H9 (cell line): Measurements from ENCODE around the gene TM2D1. TPM values are rescaled to one million over a fixed set of nuclear protein-coding genes. Genes with fewer than 3 reads are reported as not detected.

Experiments
- DNase-seq: peaks from one replicate; pipeline ENCODE4 v3.0.0-alpha.2; 2017
- H2AFZ ChIP-seq: one replicate; pipeline ENCODE4 v1.6.1; 2013; ENCODE audit warnings: mild to moderate bottlenecking, low read length, control low read depth, moderate library complexity
- H2AK5ac ChIP-seq: 2 replicates; pipeline ENCODE4 v1.6.1; 2013; ENCODE audit warnings: low read length, control low read depth, mixed read lengths; ENCODE audit not compliant: insufficient read length
- H2BK120ac ChIP-seq: one replicate; pipeline ENCODE4 v1.6.1; 2013; ENCODE audit warnings: low read depth, mild to moderate bottlenecking, low read length, control low read depth, inconsistent platforms; ENCODE audit not compliant: poor library complexity, severe bottlenecking
- H2BK12ac ChIP-seq: 2 replicates; pipeline ENCODE4 v1.6.1; 2013; ENCODE audit warnings: low read length, control low read depth, mixed read lengths, low read depth; ENCODE audit not compliant: insufficient read length
- H2BK15ac ChIP-seq: 2 replicates; pipeline ENCODE4 v1.6.1; 2013; ENCODE audit warnings: low read depth, low read length, control low read depth
- H2BK20ac ChIP-seq: one replicate; pipeline ENCODE4 v1.6.1; 2013; ENCODE audit warnings: low read depth, mild to moderate bottlenecking, low read length, control low read depth, inconsistent platforms; ENCODE audit not compliant: poor library complexity, severe bottlenecking
- H2BK5ac ChIP-seq: 2 replicates; pipeline ENCODE4 v1.6.1; 2013; ENCODE audit warnings: low read length, control low read depth, mixed read lengths; ENCODE audit not compliant: insufficient read length
- H3K14ac ChIP-seq: 2 replicates; pipeline ENCODE4 v1.6.1; 2013; ENCODE audit warnings: low read length, control low read depth; ENCODE audit not compliant: insufficient read depth
- H3K18ac ChIP-seq: 2 replicates; pipeline ENCODE4 v1.6.1; 2013; ENCODE audit warnings: low read depth, mild to moderate bottlenecking, mixed read lengths, low read length, control low read depth; ENCODE audit not compliant: insufficient read length
- H3K23ac ChIP-seq: 2 replicates; pipeline ENCODE4 v1.6.1; 2013; ENCODE audit warnings: low read length, control low read depth, mixed read lengths, low read depth; ENCODE audit not compliant: insufficient read length
- H3K23me2 ChIP-seq: 2 replicates; pipeline ENCODE4 v1.6.1; 2013; ENCODE audit warnings: low read depth, mild to moderate bottlenecking, mixed read lengths, low read length, control low read depth; ENCODE audit not compliant: insufficient read length, poor library complexity, severe bottlenecking
- H3K27ac ChIP-seq: 2 replicates; pipeline ENCODE4 v1.5.1; 2013; ENCODE audit warnings: low read length, control low read depth, mixed read lengths, low read depth; ENCODE audit not compliant: insufficient read length
- H3K27me3 ChIP-seq: 2 replicates; pipeline ENCODE4 v1.6.1; 2013; ENCODE audit warnings: low read length, control low read depth, inconsistent platforms; ENCODE audit not compliant: insufficient read depth
- H3K4ac ChIP-seq: 2 replicates; pipeline ENCODE4 v1.6.1; 2013; ENCODE audit warnings: low read depth, mild to moderate bottlenecking, control low read depth, inconsistent platforms, low read length, moderate library complexity
- H3K4me1 ChIP-seq: 2 replicates; pipeline ENCODE4 v1.6.1; 2013; ENCODE audit warnings: low read length, control low read depth, inconsistent platforms; ENCODE audit not compliant: insufficient read depth
- H3K4me2 ChIP-seq: 2 replicates; pipeline ENCODE4 v1.6.1; 2013; ENCODE audit warnings: low read length, control low read depth, mixed read lengths; ENCODE audit not compliant: insufficient read length, insufficient read depth
- H3K56ac ChIP-seq: 2 replicates; pipeline ENCODE4 v1.6.1; 2013; ENCODE audit warnings: low read depth, mild to moderate bottlenecking, mixed read lengths, low read length, control low read depth; ENCODE audit not compliant: insufficient read length
- H3K79me1 ChIP-seq: 2 replicates; pipeline ENCODE4 v1.6.1; 2013; ENCODE audit warnings: low read depth, mild to moderate bottlenecking, moderate library complexity, low read length, control low read depth, inconsistent platforms; ENCODE audit not compliant: insufficient read depth, poor library complexity, severe bottlenecking
- H3K79me2 ChIP-seq: 2 replicates; pipeline ENCODE4 v1.6.1; 2013; ENCODE audit warnings: low read length, control low read depth, inconsistent platforms; ENCODE audit not compliant: insufficient read depth
- H3K9ac ChIP-seq: 2 replicates; pipeline ENCODE4 v1.6.1; 2013; ENCODE audit warnings: low read length, control low read depth, mixed read lengths; ENCODE audit not compliant: insufficient read length; ENCODE audit errors: extremely low read depth
- H3K9me3 ChIP-seq: one replicate; pipeline ENCODE4 v1.6.1; 2013; ENCODE audit warnings: low read depth, low read length, inconsistent platforms; ENCODE audit not compliant: control insufficient read depth
- H3T11ph ChIP-seq: one replicate; pipeline ENCODE4 v1.6.1; 2013; ENCODE audit warnings: mild to moderate bottlenecking, low read length, control low read depth, inconsistent platforms
- H4K20me1 ChIP-seq: one replicate; pipeline ENCODE4 v1.6.1; 2013; ENCODE audit not compliant: control insufficient read depth, insufficient read length, insufficient read depth
- H4K5ac ChIP-seq: 2 replicates; pipeline ENCODE4 v1.6.1; 2013; ENCODE audit warnings: low read depth, mild to moderate bottlenecking, mixed read lengths, low read length, control low read depth; ENCODE audit not compliant: insufficient read length
- H4K8ac ChIP-seq: replicated peaks from 2 replicates; pipeline ENCODE4 v1.6.1; 2013; ENCODE audit warnings: low read length, control low read depth, mixed read lengths, low read depth; ENCODE audit not compliant: insufficient read length
- H4K91ac ChIP-seq: 2 replicates; pipeline ENCODE4 v1.6.1; 2013; ENCODE audit warnings: low read depth, mild to moderate bottlenecking, moderate library complexity, mixed read lengths, low read length, control low read depth; ENCODE audit not compliant: insufficient read length
- H3K27ac Mint-ChIP-seq, 3 experiments: 2 replicates in 2 of 3; 3 replicates in 1 of 3; pipeline ENCODE4 v1.8.0; 2020 to 2021; ENCODE audit warnings: mixed read lengths in 3 of 3, mild to moderate bottlenecking in 1 of 3, moderate library complexity in 1 of 3
- H3K27me3 Mint-ChIP-seq: 2 replicates; pipeline ENCODE4 v1.8.0; 2021; ENCODE audit warnings: low read depth, mild to moderate bottlenecking, moderate library complexity, mixed read lengths
- H3K36me3 Mint-ChIP-seq, 3 experiments: 2 replicates in 2 of 3; 3 replicates in 1 of 3; pipeline ENCODE4 v1.8.0; 2020 to 2021; ENCODE audit warnings: low read depth in 3 of 3, mixed read lengths in 3 of 3; ENCODE audit not compliant: insufficient read depth in 1 of 3
- H3K4me1 Mint-ChIP-seq, 2 experiments: 2 replicates each; pipeline ENCODE4 v1.8.0; 2020; ENCODE audit warnings: mixed read lengths in 2 of 2
- H3K4me3 Mint-ChIP-seq, 2 experiments: 2 replicates in 1 of 2; 3 replicates in 1 of 2; pipeline ENCODE4 v1.8.0; 2020 to 2021; ENCODE audit warnings: mild to moderate bottlenecking in 2 of 2, mixed read lengths in 2 of 2, moderate library complexity in 1 of 2
- H3K9me3 Mint-ChIP-seq, 2 experiments: 2 replicates in 1 of 2; 3 replicates in 1 of 2; pipeline ENCODE4 v1.8.0; 2020; ENCODE audit warnings: mild to moderate bottlenecking in 2 of 2, mixed read lengths in 2 of 2, moderate library complexity in 1 of 2
- WGBS: extraction: QIAGEN DNeasy Blood & Tissue Kit; methylation state at CpG from one replicate; pipeline ENCODE4 v1.1.7; 2013; ENCODE audit warnings: missing lambda C conversion rate, low lambda C conversion rate, mixed read lengths; ENCODE audit not compliant: insufficient read length; ENCODE audit errors: extremely low coverage; 5-methylcytosine and 5-hydroxymethylcytosine counted together
- total RNA-seq: library from RNA; stranded (reverse); gene quantifications from 2 replicates; pipeline ENCODE4 v1.2.1, GENCODE V29; 2021
- TF ChIP-seq, protein P1 (sequence below): fragments of 200-600 bp; sonication (generic); conservative IDR thresholded peaks from 3 replicates; pipeline ENCODE4 v1.8.0; 2021; ENCODE audit warnings: antibody characterized with exemption, mild to moderate bottlenecking

TM2D1 gene
- total RNA-seq, 1 experiment from 2014 or later: 20.3 TPM

DNA sequence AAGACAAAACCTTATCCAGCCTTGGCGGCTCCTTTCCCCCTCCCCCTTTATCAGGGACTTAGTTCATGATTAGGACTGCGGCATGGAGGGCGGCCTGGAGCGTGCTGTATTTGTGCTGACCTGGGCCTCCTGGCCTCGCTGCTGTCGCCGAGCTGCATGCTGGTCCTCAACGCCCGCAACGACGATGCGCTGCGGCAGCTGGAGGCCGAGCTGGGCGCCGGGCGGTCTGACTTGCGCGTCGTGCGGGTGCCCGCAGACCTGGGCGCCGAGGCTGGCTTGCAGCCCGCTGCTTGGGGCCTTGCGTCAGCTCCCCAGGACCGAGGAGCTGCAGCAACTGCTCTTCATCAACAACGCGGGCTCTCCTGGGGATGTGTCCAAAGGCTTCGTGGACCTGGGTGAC, 70.9 kb downstream of the TM2D1 start:
- no peaks in the 10 kb centered on the region for H3K79me2 ChIP-seq
- no peaks in the 10 kb centered on the region for H3K23me2 ChIP-seq
- no peak overlapping the region for H3K4ac ChIP-seq
- H3K4me1 ChIP-seq: no peaks in the 10 kb centered on the region
- H3K4me1 Mint-ChIP-seq: no peaks in the 10 kb centered on the region
- no peak overlapping the region for H2BK5ac ChIP-seq
- no peak overlapping the region for H3K18ac ChIP-seq
- no peak overlapping the region for H3K14ac ChIP-seq
- H3K36me3 Mint-ChIP-seq: no peaks in the 10 kb centered on the region; a peak in 1 of 7 replicates
- no CpG with 5 or more reads among the region's 30 CpGs for WGBS
- no peaks in the 10 kb centered on the region for H4K20me1 ChIP-seq
- no peak overlapping the region for H2BK20ac ChIP-seq
- no peak overlapping the region for H3K4me2 ChIP-seq
- no peak overlapping the region for H2AFZ ChIP-seq
- H3K9me3 Mint-ChIP-seq: no peaks in the 10 kb centered on the region
- H4K91ac ChIP-seq: no peak overlapping the region
- H2BK15ac ChIP-seq: no peak overlapping the region
- H3K27ac ChIP-seq: no peak overlapping the region
- H2BK120ac ChIP-seq: no peak overlapping the region
- H4K5ac ChIP-seq: no peak overlapping the region
- H3K27me3 Mint-ChIP-seq: no peaks in the 10 kb centered on the region; the same call in 1 of the 2 replicates
- H3K9me3 ChIP-seq: no peaks in the 10 kb centered on the region
- no peak overlapping the region for H3K23ac ChIP-seq
- H2BK12ac ChIP-seq: no peak overlapping the region
- H3K56ac ChIP-seq: no peak overlapping the region
- H3K27ac Mint-ChIP-seq: no peak overlapping the region
- no peak overlapping the region for H4K8ac ChIP-seq
- TF ChIP-seq, protein P1, sequence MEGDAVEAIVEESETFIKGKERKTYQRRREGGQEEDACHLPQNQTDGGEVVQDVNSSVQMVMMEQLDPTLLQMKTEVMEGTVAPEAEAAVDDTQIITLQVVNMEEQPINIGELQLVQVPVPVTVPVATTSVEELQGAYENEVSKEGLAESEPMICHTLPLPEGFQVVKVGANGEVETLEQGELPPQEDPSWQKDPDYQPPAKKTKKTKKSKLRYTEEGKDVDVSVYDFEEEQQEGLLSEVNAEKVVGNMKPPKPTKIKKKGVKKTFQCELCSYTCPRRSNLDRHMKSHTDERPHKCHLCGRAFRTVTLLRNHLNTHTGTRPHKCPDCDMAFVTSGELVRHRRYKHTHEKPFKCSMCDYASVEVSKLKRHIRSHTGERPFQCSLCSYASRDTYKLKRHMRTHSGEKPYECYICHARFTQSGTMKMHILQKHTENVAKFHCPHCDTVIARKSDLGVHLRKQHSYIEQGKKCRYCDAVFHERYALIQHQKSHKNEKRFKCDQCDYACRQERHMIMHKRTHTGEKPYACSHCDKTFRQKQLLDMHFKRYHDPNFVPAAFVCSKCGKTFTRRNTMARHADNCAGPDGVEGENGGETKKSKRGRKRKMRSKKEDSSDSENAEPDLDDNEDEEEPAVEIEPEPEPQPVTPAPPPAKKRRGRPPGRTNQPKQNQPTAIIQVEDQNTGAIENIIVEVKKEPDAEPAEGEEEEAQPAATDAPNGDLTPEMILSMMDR: no peak
- H3K27me3 ChIP-seq: no peaks in the 10 kb centered on the region
- no peak overlapping the region for H3T11ph ChIP-seq
- H2AK5ac ChIP-seq: no peak overlapping the region
- H3K79me1 ChIP-seq: no peaks in the 10 kb centered on the region
- H3K9ac ChIP-seq: no peak overlapping the region
- DNase-seq: no peak
- no peak overlapping the region for H3K4me3 Mint-ChIP-seq
